Measurements from ENCODE around the gene FREY1.

GRCh38 chr11:45913942-45914635, 7.0 kb upstream of the FREY1 start:
- TF ChIP-seq RFX5 (IDR thresholded peaks at IDR 0.05; ENCODE audit: borderline replicate concordance, low read depth, low read length) (no peak), CTCF (IDR thresholded peaks at IDR 0.05; ENCODE audit: control extremely low read depth in 1 of 3, insufficient read depth in 1 of 3, low read depth in 1 of 3, low read length in 3 of 3) (no peak), EP300 (IDR thresholded peaks at IDR 0.05; ENCODE audit: borderline replicate concordance in 1 of 2, low read depth in 2 of 2, low read length in 2 of 2) (no peak), POLR2A (IDR thresholded peaks at IDR 0.05; ENCODE audit: control extremely low read depth in 1 of 2, low read depth in 2 of 2, low read length in 2 of 2) (no peak), RAD21 (IDR thresholded peaks at IDR 0.05 in 1 of 2, conservative IDR thresholded peaks at IDR 0.05 in 1 of 2; ENCODE audit: low read depth in 2 of 2, low read length in 2 of 2) (no peak), POLR2AphosphoS5 (IDR thresholded peaks at IDR 0.05; ENCODE audit: low read depth, low read length) (no peak), TAF1 (IDR thresholded peaks at IDR 0.05; ENCODE audit: low read depth, low read length) (no peak), JUND (IDR thresholded peaks at IDR 0.05; ENCODE audit: low read length) (no peak), TBP (IDR thresholded peaks at IDR 0.05; ENCODE audit: low read depth, low read length) (no peak), ZNF274 (IDR thresholded peaks at IDR 0.05; ENCODE audit: borderline replicate concordance, extremely low read depth, low read length) (no peak), SP2 (IDR thresholded peaks at IDR 0.05; ENCODE audit: low read length) (no peak), KDM5A (IDR thresholded peaks at IDR 0.05; ENCODE audit: low read length) (no peak)
